OCI-LY7 (cell line): ENCODE measurements around the gene ARID5B. TPM values are rescaled to one million over a fixed set of nuclear protein-coding genes. Genes with fewer than 3 reads are reported as not detected.
A peak's percentile ranks its signal among the peaks of the same experiment; 100 is the strongest.

Source experiments
- BruUV-seq: library from RNA; stranded (reverse); fragments of 400-500 nt; replicated peaks from 2 replicates; lab custom pipeline; 2021; lab: Mats Ljungman, UMichigan
- CTCF ChIA-PET: fragments of 300-600 bp; sonication (Branson Sonifier 250); formaldehyde crosslinking; loops from one replicate; lab custom pipeline; 2022; ENCODE audit warnings: antibody characterized with exemption; ENCODE audit not compliant: unreplicated experiment; lab: Charles Lee
- POLR2A ChIA-PET: fragments of 300-600 bp; sonication (Branson Sonifier 250); formaldehyde crosslinking; loops from one replicate; lab custom pipeline; 2022; ENCODE audit warnings: antibody characterized with exemption; lab: Charles Lee
- DNase-seq: peaks from one replicate; pipeline ENCODE4 v3.0.0-alpha.2; 2015; ENCODE audit warnings: low spot score
- H2AFZ ChIP-seq: fragments of 200-600 bp; sonication (generic), shearing (Covaris generic); 2 replicates; pipeline ENCODE4 v1.6.1; 2014; ENCODE audit warnings: mild to moderate bottlenecking, antibody characterized with exemption, low read length, moderate library complexity
- H3K27ac ChIP-seq: fragments of 200-600 bp; sonication (generic); 2 replicates; pipeline ENCODE4 v1.5.1; 2014; ENCODE audit warnings: mixed run types, low read depth, mild to moderate bottlenecking, moderate library complexity, low read length, inconsistent platforms; ENCODE audit not compliant: poor library complexity, severe bottlenecking
- H3K36me3 ChIP-seq: fragments of 200-600 bp; sonication (generic); 2 replicates; pipeline ENCODE4 v1.6.1; 2014; ENCODE audit warnings: mild to moderate bottlenecking, antibody characterized with exemption, low read length, moderate library complexity, mixed read lengths; ENCODE audit not compliant: insufficient read depth
- H3K4me1 ChIP-seq: fragments of 200-600 bp; sonication (generic); 2 replicates; pipeline ENCODE4 v1.5.1; 2014; ENCODE audit warnings: mild to moderate bottlenecking, low read length; ENCODE audit not compliant: insufficient read depth, poor library complexity, severe bottlenecking
- H3K4me2 ChIP-seq: fragments of 200-600 bp; sonication (generic); 2 replicates; pipeline ENCODE4 v1.6.1; 2014; ENCODE audit warnings: mild to moderate bottlenecking, low read length
- H3K4me3 ChIP-seq: fragments of 200-600 bp; sonication (generic); 2 replicates; pipeline ENCODE4 v1.5.1; 2014; ENCODE audit warnings: mild to moderate bottlenecking, low read depth, low read length; ENCODE audit not compliant: poor library complexity, severe bottlenecking
- H3K79me2 ChIP-seq: fragments of 200-600 bp; sonication (generic); 2 replicates; pipeline ENCODE4 v1.6.1; 2016; ENCODE audit warnings: low read depth, mild to moderate bottlenecking, low read length, moderate library complexity, mixed read lengths; ENCODE audit not compliant: insufficient read depth
- H3K9me2 ChIP-seq: fragments of 200-600 bp; sonication (generic); 2 replicates; pipeline ENCODE4 v1.6.1; 2016; ENCODE audit warnings: mild to moderate bottlenecking, low read length, mixed read lengths; ENCODE audit not compliant: insufficient read depth
- H3K9me3 ChIP-seq: fragments of 200-600 bp; sonication (generic); 2 replicates; pipeline ENCODE4 v1.6.1; 2014; ENCODE audit warnings: mild to moderate bottlenecking, mixed run types, low read length, mixed read lengths
- H4K20me1 ChIP-seq: fragments of 200-600 bp; sonication (generic); 2 replicates; pipeline ENCODE4 v1.6.1; 2014; ENCODE audit warnings: mild to moderate bottlenecking, antibody characterized with exemption, low read length, moderate library complexity, mixed read lengths; ENCODE audit not compliant: insufficient read depth
- CTCF ChIP-seq: fragments of 200-600 bp; sonication (generic); conservative IDR thresholded peaks from 2 replicates; pipeline ENCODE4 v1.5.1; 2014; ENCODE audit warnings: mild to moderate bottlenecking, antibody characterized with exemption, low read length, moderate library complexity, mixed read lengths
- EZH2phosphoT487 ChIP-seq: fragments of 200-600 bp; sonication (generic); IDR thresholded peaks from 2 replicates; pipeline ENCODE4 v1.6.1; 2018; ENCODE audit warnings: low read depth, borderline replicate concordance, mild to moderate bottlenecking, mixed run types, antibody characterized with exemption, low read length, moderate library complexity, mixed read lengths
- intact Hi-C: fragments of 100-400 bp; cut with micrococcal nuclease; formaldehyde crosslinking; loops from one replicate; pipeline ENCODE4 v1.10.0; 2022; ENCODE audit not compliant: unreplicated experiment
- total RNA-seq, 2 experiments: library from RNA; depleted of rRNA in 1 of 2; stranded (reverse); fragments of >200 nt in 1 of 2; shearing (Covaris generic) in 1 of 2; gene quantifications; 2 replicates each; pipeline ENCODE4 v1.2.3, GENCODE V29; 2014 to 2022

ARID5B gene
- total RNA-seq, 2 experiments from 2014 or later = 38.0 to 56.7 TPM

GRCh38 chr10:61902445-61903220 is 1.1 kb downstream of the ARID5B start:
- peak overlapping the region; percentile 93 for H3K4me2 ChIP-seq
- CTCF ChIA-PET = interaction anchor here (0.6 to 1.9 kb wide), 3 partner anchors 91 to 665 kb away, joined by 3 to 4 read pairs (median 3); no protein-coding TSS in a partner anchor

DNA sequence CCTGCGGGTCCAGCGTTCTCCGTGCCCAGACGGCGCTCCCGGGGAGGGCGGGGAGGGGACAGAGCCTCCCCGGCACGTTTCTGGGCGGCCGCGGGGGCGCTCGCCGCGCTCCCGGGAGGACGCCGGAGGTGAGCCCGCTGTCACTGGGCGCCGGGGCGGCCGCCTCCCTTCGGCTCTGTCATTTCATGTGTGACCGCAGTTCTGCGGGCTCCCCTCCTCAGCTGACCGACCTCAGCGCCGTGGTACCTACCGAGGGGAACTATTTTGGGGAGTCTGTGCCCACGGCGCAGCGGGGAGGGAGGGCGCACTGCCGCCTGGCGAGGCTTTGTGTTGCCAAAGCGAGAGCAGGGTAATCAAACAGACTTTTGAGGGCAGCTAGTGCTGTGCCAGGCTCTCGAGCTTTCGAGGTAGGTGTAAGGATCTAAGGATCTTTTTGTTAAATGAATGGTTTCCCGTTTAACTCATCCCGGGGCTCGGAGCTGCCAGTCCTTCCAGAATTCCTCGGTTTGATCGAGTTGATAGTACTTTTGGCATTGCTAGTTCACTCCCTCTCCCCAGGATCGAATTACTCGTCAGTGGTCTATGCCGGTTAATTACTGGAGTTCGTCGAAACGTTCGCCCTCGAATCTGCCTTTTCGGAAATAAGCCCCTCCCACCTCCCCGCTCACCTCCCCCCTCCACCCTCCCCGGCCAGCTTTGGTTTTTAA is 1.9 kb downstream of the ARID5B start:
- Histone ChIP-seq H3K4me2 (peak overlapping the region; percentile 93), H3K4me1 (peaks cover 50% of the 10 kb centered on the region), H3K79me2 (peaks cover 79% of the 10 kb centered on the region), H3K9me3 (no peaks in the 10 kb centered on the region), H3K4me3 (peak overlapping the region; percentile 93), H4K20me1 (no peaks in the 10 kb centered on the region), H3K9me2 (no peaks in the 10 kb centered on the region), H3K27ac (peak overlapping the region; percentile 96), H3K36me3 (peaks cover 21% of the 10 kb centered on the region), H2AFZ (no peak overlapping the region; the same call in 1 of the 2 replicates)
- POLR2A ChIA-PET = interaction anchor here (0.6 to 12.7 kb wide), 19 partner anchors 21 to 1789 kb away, joined by 3 to 284 read pairs (median 5); no protein-coding TSS in a partner anchor
- intact Hi-C loops = loop anchor here (2.0 to 5.0 kb wide), 6 partner anchors 147 to 1229 kb away; partner anchors contain the start of gene NRBF2
- no TSS peak for BruUV-seq
- DNase-seq = peak; percentile 77
- TF ChIP-seq CTCF (peak; percentile 59), EZH2phosphoT487 (no peak)
- CTCF ChIA-PET = interaction anchor here (0.6 to 1.9 kb wide), 3 partner anchors 90 to 146 kb away, joined by 3 to 4 read pairs (median 3); no protein-coding TSS in a partner anchor

More at GRCh38 chr10:61902445-61903220, 1.1 kb downstream of the ARID5B start:
- peak overlapping the region; percentile 18; the same call in 1 of the 2 replicates for H2AFZ ChIP-seq
- no TSS peak for BruUV-seq
- peaks cover 14% of the 10 kb centered on the region for H3K36me3 ChIP-seq
- H3K4me1 ChIP-seq = peaks cover 57% of the 10 kb centered on the region
- no peaks in the 10 kb centered on the region for H4K20me1 ChIP-seq
- POLR2A ChIA-PET = interaction anchor here (0.7 to 12.7 kb wide), 21 partner anchors 8 to 626 kb away, joined by 3 to 284 read pairs (median 5); no protein-coding TSS in a partner anchor
- intact Hi-C loops = loop anchor here (1.0 to 5.0 kb wide), 8 partner anchors 56 to 1230 kb away; partner anchors contain the start of gene NRBF2
- TF ChIP-seq EZH2phosphoT487 = no peak
- TF ChIP-seq CTCF = peak; percentile 75
- no peaks in the 10 kb centered on the region for H3K9me2 ChIP-seq
- H3K9me3 ChIP-seq = no peaks in the 10 kb centered on the region
- peak; percentile 81 for DNase-seq
- H3K4me3 ChIP-seq = peak overlapping the region; percentile 93
- peak overlapping the region; percentile 96 for H3K27ac ChIP-seq
- H3K79me2 ChIP-seq = peaks cover 71% of the 10 kb centered on the region
